Measurements from ENCODE around the gene TMPRSS3.

The TMPRSS3 gene

GRCh38 chr21:42386034-42386591, 9.7 kb downstream of the TMPRSS3 start:
- no peak for DNase-seq

GRCh38 chr21:42385619-42386018, 10.2 kb downstream of the TMPRSS3 start:
- DNase-seq, result no peak

GRCh38 chr21:42384989-42385388, 10.9 kb downstream of the TMPRSS3 start:
- no peak for DNase-seq

- no peak for DNase-seq
These were observed 11.5 kb downstream of the TMPRSS3 start for GRCh38 chr21:42384156-42384945.

GRCh38 chr21:42383331-42383730, 12.5 kb downstream of the TMPRSS3 start:
- no peak for DNase-seq

GRCh38 chr21:42382915-42383314, 12.9 kb downstream of the TMPRSS3 start:
- DNase-seq, result no peak

DNA sequence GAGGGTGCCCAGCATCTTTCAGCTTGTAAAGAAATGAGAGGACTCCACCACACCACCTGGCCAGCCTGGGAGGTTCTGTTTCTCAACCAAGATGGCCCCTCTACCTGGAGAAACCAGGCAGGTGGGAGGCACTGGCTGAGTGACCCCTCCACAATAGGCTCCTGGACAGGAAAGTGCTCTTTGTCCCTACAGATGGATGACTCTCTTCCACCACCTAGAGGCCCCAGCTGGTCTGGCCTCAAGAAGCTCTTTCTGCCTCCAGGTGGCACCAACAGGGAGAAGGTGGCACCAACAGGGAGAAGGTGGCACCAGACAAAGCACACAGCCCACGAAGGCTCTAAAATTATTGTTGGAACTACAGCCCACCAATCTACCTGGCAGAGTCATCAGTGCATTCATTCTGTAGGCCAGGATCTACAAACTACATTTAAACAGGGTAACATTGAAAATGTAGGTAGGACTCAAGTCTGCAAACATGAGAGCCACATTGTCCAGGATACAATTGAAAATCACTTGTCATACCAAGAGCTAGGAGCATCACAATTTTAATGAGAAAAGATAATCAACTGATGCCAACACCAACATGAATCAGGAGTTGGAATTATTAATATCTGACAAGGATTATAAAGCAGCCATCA, 14.4 kb downstream of the TMPRSS3 start:
- no peak for DNase-seq

DNA sequence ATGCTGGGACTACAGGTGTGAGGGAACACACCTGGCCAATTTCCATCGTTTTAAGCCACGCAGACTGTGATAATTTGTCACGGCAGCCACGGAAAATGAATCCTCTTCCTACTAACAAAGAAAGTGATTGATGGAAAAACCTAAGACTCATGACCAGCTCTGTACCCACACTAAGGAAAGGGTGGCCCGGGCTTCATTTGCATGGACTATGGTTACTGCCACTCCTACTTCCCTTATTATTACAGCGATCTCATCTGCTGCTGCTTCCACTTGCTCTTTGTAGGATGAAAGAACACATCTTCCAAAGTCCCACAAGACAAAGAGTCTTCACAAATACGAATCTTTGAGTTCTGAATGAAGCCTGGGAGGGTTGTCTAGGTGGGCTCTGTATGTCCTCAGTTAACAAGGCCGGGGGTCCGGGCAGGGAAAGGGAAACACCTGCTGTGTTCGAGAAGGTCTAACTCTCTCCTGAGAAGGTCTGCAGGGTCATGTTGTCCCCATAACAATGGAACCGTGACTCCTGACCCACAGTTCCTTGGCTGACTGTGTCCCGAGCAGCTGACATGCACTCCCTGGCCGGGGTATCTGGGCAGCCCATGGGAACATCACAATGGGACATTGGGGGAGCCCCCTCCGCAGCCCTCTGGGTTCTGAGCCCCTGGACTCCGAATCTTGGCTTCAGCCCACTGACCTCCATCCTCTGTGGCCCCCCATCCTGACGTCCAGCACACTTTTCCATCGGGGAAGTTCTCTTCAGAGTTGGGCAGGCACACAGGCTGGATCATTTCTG, 16.2 kb downstream of the TMPRSS3 start:
- DNase-seq, result no peak

GRCh38 chr21:42378418-42378817, 17.4 kb downstream of the TMPRSS3 start:
- no peak for DNase-seq

DNA sequence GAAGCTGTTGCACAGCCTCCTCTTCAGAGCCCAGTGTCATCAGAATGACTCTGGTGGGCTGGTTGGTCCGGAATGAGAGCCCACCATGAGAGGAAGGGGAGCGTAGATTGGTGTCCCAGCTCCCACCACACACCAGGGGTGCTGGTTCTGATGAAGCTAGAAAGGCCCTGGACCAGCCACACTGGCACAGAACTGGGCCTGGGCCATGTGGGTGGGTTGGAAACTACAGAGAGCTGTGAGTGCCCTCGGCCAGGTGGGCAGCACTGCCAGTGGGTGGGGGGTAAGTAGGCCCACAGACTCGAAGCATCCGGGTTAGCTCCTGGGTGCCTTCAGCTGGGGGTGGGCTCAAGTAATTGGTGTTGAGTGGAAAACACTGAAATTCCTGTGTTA, 17.9 kb downstream of the TMPRSS3 start:
- DNase-seq, result no peak

DNA sequence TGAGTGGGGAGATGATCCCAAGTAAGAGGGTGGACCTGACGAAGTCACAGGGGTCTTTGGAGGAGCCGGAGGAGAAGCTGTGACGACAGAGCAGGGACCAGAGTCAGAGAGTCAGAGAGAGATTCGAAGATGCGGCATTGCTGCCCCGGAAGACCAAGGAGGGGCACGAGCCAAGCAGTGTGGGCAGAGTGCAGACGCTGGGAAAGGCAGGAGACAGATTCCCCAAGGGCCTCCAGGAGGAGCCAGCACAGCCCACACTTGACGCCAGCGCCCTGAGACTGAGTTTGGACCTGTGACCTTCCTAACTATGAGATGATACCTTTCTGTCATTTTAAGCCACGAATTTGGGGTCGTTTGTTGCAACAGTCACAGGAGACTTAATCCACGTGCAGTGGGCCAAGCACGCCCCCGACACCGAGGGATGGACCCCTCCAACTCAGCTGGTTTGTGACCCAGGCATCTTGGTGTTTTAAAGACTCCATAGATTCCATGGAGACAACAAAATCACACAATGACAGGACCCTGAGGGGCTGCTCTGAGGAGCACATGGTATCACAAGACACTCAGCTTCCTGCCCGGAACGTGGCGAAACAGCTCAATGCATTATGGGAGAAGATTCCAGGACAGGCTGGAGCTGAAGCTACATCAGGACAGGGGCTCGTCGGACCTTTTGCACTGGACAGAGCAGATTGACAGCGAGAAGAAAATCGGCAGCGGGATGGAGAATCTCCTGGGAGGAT, 18.5 kb downstream of the TMPRSS3 start:
- DNase-seq, result no peak

GRCh38 chr21:42376338-42376982, 19.4 kb downstream of the TMPRSS3 start:
- no peak for DNase-seq

GRCh38 chr21:42375966-42376337, 19.9 kb downstream of the TMPRSS3 start:
- no peak for DNase-seq

- no peak for DNase-seq
These were observed 20.3 kb downstream of the TMPRSS3 start for GRCh38 chr21:42375506-42375905.

DNA sequence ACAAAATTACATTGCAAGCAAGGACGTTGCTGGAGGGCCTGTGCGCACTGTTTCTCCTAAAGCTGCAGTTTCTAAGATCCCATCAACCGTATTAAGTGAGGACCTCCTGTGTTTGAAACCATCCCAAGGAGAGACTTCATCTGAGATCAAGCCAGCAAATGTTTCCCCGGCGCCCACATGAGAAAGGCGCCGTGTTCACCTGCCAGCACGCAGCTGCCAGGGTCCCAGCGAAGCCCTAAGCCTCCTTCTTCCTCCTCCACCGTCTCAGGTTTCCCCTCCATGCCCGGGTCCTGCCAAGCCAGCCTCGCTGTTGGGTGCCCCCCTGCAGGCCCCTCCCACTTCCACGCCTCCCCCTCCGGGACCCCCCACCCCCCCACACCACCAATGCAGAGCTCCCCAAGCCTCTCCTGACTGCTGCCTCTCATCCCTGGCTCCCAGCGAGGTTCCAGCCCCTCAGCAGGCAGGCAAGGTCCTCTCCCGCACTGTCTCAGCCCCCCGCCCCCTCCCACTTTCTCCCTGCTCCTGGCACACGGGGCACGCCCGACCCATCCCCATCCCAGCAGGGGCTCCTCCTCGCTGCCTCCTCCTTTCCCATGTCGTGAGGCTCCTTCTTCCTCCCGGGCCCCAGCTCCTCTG, 20.9 kb downstream of the TMPRSS3 start:
- DNase-seq, result no peak

DNA sequence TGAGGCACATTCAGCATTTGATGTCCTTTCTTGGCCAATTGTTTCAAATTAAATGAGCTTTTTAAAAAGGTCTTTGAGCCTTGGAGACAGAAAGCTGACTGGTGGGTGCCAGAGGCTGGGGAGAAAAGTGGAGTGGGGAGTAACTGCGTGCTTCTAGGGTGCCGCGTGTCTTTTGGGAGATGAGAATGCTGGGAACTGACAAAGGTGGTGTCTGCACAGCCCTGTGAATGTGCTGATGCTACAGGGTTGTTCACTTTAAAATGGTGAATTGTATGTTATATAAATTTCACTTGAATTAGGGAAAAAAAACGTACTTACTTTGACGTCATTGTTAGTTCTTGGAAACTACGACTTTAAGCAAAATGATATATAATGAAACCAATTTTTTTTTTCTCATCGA, 21.4 kb downstream of the TMPRSS3 start:
- DNase-seq, result no peak

DNA sequence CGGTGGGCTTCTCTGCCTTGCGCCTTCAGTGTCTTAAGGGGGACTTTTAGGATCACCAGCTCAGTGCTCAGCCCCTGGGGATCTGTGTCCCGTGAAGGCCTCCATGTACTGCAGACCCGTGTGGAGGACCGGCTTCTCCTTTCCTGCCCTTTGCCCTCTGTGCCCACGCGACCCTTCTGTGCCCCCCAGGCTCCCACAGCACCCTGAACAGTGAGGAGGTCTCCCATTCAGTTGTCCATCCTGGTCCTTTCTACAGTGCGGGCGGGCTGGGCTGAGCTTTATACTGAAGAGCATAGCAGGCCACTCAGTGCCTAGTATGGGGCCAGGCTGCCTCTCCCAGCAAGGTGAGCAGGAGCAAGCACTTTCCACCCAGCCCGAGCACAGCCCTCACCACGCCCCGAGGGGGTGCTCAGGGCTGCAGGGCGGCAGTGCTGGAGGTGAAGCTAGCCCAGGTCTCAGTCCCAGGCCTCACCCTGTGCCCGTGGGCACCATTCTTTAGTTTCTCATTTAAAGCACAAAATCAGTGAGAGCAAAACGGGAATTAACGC, 21.9 kb downstream of the TMPRSS3 start:
- no peak for DNase-seq

DNA sequence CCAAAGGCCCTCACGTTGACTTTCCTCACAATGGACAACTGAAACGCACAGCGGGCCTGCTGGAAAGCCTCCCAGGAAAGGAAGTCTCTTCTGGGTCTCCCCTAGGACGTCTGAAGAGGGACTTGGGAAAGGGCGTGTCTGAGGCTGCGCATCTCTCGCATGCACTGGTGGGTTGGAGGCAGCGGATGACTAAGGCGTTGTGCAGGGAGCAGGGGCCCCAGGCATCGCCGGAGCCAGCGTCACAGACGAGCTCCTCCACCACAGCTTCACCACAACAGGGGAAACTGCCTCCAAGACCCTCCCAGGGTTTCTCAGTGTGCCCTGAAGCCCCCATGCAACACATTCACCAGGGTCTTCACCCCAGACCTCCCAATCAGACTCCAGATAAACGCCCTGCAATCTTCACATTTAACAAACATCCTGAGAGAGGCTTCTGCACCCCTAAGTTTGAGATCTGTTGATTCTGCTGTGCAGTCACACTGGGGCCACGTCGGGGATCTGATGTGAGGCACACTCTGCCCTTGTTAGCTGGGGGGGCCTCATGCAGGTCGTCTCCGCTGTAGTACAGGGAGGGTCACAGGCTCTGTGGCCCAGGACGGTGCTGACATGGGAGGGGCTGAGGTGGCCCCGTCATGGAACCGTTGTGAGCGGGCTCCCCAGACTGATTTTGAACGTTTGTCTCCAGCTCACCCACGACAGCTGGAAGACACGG, 22.5 kb downstream of the TMPRSS3 start:
- no peak for DNase-seq

GRCh38 chr21:42370894-42371654, 24.8 kb downstream of the TMPRSS3 start:
- no peak for DNase-seq

GRCh38 chr21:42369821-42370220, 26.0 kb downstream of the TMPRSS3 start:
- no peak for DNase-seq

Measured in cortex of kidney (tissue), 1 donor.